Measurements from ENCODE around the gene TAF6.
"Not testable (repeated sequence)": the region's sequence is repeated elsewhere in the genome, so short reads cannot be mapped to it uniquely, and the experiment has no call there.

The TAF6 gene

DNA sequence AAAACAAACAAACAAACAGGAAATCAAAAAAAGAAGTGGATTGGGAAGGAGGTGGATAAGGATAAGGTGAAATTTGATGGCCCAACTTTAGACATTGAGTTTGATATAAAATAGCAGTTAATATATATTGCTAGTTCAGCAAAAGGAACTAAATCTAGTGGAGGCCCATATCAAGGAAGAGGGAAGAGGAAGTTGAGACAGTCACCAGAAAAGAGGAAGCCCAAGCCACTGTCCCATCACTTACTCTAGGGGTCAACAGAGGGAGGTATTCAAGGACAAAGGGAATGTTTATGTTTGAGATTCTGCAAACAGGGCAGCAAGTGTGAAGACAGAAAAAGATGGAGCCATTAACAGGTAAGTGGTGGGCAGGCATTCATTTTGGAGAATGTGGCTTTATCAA lies 33.2 kb upstream of the TAF6 start:
- DNase-seq, result no peak

DNA sequence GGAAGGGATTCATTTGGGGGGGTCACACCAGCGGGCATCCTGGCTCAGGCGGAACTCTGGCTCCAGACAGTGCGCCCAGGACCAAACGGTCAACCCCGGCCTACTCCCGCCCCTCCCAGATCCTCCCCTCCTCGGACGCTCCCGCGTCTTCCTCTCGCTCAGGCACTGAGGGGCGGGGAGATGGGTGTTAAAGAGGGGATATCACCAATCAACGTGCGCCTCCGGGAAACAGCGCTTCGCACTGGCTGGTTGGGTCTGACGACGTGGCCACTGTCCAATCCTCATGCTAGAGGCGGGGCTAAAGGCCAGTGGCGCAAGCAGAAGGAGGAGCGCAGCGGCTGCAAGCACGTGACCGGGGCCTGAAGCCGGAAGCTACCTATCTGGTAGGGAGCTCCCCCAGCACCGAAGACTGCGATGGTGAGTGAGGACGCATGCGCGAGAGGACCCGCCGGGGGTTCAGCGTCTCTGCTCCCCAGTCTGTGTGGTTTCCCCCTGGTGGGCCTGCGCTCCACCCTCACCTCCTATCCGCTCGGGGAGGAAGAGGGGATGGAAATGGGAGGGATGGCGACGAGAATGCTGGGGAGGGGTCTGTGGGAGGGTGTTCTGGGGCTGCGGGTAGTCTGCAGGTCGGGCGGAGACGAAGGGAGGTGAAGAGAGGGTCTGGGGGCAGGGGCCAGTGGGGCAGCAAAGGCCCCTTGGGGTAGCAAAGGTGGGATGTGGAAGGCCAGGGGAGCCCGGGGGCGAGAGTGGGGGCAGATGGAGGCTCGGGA lies 29.6 kb upstream of the TAF6 start, which contains the start of gene LAMTOR4:
LAMTOR4 (plus strand) TSS at position 360 of the 770 bp plus-strand sequence; CDS start at position 415, 55 bp downstream.
- DNase-seq, result peak; percentile 98

DNA sequence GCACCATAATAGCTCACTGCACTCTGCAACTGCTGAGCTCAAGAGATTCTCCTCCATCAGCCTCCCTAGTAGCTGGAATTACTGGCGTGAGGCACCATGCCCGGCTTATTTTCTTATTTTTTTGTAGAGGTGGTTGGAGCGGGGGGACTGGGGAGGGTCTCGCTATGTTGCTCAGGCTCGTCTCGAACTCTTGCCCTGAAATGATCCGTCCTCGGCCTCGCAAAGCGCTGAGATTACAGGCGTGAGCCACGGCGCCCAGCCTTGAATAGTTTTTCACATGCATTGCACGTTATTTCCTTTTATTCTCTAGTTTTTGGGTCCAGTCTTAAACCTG lies 29.0 kb upstream of the TAF6 start:
- DNase-seq, result no peak

DNA sequence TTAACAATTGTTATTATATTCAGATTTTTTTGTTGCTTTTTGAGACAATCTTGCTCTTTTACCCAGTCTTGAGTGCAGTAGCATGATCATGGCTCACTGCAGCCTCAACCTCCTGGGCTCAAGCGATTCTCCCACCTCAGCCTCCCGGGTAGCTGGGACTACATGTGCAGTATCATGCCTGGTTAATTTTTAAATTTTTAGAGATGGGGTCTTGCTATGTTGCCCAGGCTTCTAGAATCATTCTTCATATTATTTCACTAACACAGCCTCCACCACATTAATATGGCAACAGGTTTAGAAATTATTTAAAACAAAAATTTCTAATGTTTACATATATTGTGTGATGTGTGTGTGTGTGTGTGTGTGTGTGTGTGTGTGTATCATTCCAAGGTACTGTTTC lies 28.1 kb upstream of the TAF6 start:
- DNase-seq, result no peak

DNA sequence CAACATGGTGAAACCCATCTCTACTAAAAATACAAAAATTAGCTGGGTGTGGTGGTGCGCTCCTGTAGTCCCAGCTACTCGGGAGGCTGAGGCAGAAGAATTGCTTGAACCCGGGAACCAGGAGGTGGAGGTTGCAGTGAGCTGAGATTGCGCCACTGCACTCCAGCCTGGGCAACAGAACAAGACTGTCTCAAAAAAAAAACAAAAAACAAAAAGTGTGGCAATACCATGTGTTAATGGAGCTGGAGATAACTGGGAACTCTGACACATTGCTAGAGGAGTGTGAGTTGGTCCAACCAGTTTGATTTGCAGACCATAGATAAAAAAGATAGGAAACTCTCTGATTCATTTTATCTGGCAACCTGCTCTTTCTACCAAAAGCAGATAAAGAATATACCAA lies 27.2 kb upstream of the TAF6 start:
- DNase-seq, result not testable (repeated sequence)

DNA sequence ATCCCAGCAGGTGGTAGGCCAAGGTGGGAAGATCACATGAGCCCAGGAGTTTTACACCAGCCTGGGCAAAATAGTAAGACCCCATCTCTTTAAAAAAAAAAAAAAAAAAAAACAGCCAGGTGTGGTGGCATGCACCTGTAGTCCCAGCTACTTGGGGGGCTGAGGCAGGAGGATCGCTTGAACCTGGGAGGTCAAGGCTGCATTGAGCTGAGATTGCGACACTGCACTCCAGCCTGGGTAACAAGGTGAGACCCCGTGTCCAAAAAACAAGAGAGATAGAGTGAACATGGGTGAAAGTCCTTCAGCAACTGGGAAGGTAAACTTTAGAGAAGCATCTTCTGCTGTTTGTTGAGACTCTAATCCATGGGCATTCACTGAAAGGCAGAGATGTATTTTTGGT lies 23.3 kb upstream of the TAF6 start:
- DNase-seq, result no peak

DNA sequence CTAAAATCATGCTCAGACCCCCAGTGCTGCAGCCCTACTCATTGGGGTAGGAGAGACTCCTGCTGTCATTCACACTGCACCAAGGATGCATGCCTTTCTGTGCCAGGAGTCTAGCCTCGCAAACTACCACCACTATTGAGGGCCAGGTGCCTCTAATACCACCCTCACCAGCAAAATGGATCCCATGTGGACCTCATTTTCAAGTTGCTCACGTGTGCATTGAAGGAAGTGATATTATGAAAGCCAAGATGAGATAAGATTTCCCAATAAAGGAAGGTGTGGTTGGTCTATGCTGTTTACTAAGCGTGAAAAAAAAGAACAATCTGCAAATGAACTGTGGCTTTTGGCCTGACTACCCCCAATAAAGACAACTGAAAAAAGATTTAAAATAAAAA lies 22.4 kb upstream of the TAF6 start:
- DNase-seq, result no peak

DNA sequence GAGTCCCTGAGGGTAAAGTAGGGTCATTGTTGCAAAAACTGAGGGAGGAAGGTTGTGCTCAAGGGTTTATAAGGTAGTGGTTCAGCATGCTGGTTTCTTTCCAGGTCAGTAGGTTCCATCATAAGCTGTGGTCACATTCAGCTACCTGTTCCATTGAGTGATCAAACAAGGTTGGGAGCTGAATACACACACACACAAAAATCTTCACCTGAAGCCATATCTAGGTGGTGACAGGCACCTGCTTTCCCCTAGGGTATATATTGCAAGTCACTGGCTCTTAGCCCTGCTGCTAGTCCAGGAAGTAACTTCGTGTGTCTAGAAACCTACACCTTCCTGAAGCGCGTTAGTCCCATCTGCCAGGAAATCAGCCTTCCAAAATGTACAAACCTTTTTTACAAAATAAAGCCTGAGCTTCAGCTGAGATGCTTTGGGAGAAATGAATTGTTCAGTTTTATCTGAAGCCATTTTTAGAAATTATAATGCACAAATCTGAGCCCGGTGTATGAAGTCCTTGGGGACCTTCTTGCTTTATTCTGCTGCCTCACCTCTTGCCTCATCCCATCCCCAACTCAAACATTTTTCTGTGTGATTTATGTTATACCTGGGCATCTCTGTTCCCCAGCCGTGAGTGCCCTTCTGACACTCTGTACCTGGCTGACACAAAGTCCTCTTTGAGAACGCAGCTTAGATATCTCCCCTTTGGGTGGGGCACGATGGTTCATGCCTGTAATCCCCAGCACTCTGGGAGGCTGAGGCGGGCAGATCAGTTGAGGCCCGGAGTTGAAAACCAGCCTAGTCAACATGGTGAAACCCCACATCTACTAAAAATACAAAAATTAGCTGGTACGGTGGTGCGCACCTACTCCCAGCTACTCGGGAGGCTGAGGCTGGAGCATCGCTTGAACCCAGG lies 18.9 kb upstream of the TAF6 start:
- no peak for DNase-seq

DNA sequence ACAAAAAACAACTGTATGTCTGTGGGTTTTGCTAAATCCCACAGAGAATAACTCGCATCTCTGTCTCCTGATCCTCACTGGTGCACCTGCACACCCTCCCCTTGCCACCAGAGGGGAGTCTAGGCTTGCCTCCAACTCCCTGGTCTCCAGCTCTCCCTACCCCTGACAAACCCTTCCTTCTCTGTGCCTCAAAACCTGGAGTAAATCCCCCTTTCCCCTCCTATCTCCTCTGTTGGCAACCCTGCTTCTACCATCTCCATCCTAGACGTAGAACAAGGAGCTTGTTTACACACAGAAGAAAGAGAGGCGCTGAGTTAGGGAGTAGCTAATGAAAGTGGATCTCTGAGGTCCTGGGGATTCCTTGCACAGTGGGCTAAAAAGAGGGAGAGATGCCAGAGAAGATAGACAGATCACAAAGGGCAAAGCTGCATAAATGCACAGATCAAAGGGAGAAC lies 13.6 kb upstream of the TAF6 start:
- peak; percentile 65 for DNase-seq

DNA sequence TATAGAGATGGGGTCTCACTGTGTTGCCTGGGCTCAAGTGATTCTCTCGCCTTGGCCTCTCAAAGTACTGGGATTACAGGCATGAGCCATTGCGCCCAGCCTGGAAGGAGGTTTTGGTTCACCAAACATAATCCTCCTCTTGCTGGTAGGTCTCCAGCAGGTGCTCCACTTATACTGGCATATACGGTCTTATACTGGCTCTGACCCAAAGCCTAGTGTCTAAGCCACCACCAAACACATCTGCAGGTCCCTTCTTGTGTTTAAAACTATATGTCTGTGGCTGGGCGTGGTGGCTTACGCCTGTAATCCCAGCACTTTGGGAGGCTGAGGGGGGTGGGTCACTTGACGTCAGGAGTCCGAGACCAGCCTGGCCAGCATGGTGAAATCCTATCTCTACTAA lies 13.0 kb upstream of the TAF6 start:
- no peak for DNase-seq

DNA sequence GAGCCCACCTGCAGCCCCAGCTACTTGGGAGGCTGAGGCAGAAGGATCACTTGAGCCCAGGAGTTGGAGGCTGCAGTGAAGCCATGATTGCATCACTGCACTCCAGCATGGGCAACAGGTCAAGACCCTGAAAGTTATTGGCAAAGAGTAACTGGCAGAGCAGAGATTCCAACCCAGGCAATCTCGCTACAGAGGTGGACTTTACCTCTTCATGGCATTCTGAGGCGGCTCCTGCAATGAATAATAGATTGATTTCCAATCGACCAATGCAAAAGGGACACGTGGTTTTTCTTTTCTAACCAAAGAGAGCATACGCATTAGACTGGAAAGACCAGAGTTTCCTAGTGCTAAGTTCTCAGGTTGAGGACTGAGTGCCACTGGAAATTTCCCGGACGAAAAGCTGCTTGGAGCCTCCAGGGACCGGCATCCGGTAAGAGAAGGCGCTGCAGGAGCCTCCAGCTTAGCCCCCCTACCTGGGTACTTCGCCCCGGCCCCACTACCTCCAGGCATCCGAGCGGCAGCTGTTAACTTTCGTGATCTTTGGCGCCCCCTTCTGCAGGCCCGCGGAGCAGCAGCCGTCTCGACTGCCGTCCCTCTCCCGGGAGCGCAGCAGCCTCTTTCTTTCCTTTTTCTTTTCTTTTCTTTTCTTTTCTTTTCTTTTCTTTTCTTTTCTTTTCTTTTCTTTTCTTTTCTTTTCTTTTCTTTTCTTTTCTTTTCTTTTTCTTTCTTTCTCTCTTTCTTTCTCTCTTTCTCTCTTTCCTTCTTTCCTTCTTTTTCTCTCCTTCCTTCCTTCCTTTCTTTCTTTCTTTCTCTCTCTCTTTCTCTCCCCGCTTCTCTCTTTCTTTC lies 11.7 kb upstream of the TAF6 start:
- peak; percentile 86 for DNase-seq

DNA sequence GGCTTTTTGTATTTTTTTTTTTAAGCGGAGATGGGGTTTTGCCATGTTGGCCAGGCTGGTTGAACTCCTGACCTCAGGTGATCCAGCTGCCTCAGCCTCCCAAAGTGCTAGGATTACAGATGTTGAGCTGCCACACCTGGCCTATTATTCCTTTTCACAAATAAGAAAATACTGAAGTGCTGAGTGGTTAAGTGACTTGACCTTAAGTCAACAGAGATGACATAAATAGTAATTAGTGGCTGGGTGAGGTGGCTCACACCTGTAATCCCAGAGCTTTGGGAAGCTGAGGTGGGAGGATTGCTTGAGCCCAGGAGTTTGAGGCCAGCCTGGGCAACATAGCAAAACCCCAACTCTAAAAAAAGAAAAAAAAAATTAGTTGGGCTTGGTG lies 11.1 kb upstream of the TAF6 start:
- not testable (repeated sequence) for DNase-seq

DNA sequence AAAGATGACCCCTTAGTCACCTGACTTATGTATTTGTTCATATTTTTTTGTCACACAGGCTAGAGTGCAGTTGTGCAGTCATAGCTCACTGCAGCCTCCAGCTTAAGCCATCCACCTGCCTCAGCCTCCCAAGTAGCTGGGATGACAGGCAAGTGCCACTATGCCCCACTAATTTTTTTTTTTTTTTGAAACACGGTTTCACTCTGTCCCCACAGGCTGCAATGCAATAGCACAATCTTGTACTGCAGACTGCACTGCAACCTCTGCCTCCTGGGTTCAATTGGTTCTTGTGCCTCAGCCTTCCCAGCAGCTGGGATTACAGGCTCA lies 9.4 kb upstream of the TAF6 start:
- no peak for DNase-seq

DNA sequence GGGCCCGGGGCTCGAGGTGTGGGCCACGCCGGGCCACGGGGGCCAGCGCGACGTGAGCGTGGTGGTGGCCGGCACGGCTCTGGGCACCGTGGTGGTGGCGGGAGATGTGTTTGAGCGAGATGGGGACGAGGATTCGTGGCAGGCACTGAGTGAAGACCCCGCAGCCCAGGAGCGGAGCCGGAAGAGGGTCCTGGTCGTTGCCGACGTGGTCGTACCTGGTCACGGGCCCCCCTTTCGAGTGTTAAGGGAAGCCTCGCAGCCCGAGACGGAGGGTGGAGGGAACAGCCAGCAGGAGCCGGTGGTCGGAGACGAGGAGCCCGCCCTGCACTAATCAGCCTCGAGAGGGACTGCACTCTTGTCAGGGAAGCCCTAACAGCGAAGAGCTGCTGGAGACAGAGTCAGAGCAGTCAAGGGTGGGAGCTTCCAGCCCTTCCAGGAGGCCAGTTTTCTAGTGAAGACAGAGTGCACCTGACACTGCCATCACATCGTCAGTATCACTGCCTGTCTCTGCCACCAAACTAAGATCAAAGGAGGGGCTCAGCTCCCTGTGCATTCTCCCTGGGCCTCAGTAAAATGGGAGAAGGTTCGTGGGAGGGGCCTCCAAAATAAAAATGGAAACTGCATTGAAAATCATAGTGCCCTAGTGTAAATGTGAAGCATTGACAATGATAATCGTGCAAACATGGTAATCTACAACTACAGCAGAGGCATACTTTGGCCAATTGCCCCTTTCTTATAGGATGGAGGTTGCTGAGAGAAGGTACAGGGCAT lies 8.9 kb upstream of the TAF6 start:
- peak; percentile 20 for DNase-seq

DNA sequence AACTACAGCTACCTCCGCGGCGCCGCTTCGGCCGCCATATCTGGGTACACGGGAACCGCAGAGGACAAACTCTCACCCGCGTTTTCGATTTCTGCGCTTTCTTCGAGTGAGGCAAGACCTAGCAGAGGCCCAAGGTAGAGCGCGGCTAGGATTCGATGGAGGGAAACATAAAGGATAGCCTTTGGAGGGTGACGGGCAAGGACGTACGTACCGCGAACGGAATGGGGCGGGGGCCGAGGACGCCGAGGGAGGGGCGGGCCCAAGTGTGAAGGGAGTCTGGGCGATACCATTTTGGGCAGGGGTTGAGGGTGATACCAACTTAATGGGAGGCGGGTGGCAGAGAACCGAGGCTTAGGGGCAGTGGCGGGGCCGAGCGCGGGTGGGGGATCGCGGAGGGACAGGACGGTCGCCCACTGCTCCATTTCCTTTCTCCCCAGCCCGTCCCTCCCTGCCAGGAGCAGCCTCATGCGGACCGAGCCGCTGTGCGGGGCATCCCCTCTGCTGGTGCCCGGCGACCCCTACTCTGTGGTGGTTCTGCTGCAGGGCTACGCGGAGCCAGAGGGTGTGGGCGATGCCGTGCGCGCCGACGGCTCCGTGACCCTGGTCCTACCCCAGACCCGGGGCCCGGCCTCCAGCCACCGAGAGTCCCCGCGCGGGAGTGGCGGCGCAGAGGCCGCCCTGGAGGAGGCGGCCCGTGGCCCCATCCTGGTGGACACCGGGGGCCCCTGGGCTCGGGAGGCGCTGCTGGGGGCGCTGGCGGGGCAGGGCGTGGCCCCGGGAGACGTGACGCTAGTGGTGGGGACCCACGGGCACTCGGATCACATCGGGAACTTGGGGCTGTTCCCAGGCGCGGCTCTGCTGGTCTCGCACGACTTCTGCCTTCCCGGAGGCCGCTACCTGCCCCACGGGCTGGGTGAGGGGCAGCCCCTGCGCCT lies 8.0 kb upstream of the TAF6 start, which contains the start of gene MBLAC1:
MBLAC1 (plus strand) TSS at position 37 of the 935 bp plus-strand sequence; CDS start at position 466, 429 bp downstream.
- peak; percentile 91 for DNase-seq

DNA sequence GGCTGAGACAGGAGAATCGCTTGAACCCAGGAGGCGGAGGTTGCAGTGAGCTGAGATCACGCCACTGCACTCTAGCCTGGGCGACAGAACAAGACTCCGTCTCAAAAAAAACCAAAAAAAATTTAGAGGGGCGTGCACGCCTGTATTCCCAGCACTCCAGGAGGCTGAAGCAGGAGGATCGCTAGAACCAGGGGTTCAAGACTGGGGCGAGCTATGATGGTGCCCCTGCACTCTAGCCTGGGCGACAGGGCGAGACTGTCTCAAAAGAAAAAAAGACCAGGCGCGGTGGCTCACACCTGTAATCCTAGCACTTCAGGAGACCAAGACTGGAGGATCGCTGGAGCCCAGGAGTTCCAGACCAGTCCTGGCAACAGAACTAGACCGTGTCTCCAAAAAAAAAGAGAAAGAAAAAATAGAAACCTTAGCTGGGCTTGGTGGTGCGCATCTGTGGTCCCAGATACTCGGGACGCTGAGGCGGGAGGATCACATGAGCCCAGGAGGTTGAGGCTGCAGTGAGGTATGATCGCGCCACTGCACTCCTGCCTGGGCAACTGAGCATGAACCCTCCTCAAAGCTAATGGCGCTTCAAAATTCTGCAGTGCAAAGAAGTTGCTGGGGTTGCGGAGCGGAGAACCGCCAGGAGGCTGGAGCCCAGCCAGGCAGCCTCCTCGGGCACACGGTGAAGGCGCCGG lies 7.2 kb upstream of the TAF6 start:
- no peak for DNase-seq

DNA sequence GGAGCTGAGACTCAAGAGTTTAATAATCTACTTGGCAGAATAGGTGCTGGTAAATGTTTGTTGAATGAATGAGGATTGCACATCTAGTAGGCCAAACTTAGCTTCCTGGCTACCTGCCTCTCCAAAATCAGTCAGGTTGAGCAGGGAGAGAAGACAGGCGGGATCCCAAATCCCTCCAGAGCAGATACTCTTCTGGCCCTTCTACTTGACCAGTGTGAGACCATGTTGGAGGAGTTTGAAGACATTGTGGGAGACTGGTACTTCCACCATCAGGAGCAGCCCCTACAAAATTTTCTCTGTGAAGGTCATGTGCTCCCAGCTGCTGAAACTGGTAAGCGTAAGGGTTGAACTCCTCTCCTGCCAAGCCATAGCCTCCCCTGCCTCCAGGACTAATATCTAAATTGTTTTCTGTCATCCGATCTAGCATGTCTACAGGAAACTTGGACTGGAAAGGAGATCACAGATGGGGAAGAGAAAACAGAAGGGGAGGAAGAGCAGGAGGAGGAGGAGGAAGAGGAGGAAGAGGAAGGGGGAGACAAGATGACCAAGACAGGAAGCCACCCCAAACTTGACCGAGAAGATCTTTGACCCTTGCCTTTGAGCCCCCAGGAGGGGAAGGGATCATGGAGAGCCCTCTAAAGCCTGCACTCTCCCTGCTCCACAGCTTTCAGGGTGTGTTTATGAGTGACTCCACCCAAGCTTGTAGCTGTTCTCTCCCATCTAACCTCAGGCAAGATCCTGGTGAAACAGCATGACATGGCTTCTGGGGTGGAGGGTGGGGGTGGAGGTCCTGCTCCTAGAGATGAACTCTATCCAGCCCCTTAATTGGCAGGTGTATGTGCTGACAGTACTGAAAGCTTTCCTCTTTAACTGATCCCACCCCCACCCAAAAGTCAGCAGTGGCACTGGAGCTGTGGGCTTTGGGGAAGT lies 5.4 kb upstream of the TAF6 start:
- no peak for DNase-seq

DNA sequence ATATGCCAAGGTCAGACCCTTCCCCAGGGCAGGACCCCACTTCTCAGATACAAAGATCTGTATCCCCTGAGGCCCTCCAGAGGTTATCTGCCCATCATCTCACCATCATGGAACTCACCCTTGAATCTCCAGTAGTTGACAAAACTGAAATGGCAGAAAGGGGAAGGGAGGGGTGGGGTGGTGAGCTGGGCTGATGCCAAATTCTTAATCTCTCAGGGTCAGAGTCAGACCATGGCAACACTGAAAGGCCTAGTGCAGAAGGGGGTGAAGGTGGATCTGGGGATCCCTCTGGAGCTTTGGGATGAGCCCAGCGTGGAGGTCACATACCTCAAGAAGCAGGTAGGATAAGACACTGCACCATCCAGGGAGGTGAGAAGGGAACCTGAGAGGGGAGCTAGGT lies 3.4 kb upstream of the TAF6 start:
- DNase-seq, result no peak

DNA sequence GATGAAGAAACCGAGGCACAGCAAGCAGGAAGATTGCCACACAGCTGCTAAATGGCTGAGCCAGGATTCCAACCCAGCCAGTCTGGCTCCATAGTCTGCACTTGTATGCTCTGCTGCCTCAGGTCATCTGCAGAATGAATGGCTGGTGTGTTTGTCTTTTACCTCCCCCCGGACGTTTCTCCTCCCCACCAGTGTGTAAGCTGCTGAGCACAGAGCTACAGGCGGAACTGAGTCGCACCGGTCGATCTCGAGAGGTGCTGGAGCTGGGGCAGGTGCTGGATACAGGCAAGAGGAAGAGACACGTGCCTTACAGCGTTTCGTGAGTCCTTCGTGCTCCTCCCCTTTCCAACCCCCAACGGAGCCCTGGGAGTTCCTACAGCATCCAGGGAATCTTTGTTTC lies 2.9 kb upstream of the TAF6 start:
- no peak for DNase-seq

DNA sequence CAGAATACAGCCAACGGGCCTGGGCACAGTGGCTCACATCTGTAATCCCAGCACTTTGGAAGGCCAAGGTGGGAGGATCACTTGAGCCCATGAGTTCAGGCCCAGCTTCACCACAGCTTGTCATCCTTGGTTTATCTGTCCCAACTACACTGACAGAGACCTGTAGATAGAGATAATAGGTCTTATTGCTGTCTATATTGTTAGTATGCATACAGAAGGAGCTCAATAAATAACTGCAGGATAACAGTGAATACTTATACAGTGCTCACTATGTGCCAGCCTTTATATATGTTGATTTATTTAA lies 1.5 kb upstream of the TAF6 start:
- DNase-seq, result no peak
